Measurements from ENCODE around the gene MGST2. TPM values are rescaled to one million over a fixed set of nuclear protein-coding genes. Genes with fewer than 3 reads are reported as not detected.

Gene MGST2
- total RNA-seq, 3 donors from 2014 or later, result 1.5 to 2.2 (median 1.8) TPM

- no peaks in the 10 kb centered on the region for H3K4me1 Mint-ChIP-seq (ENCODE audit: low read depth)
- H3K36me3 Mint-ChIP-seq (ENCODE audit: insufficient read depth), result peaks cover 5% of the 10 kb centered on the region
- no peak for ATAC-seq
Observed at GRCh38 chr4:139719381-139720101, 53.9 kb downstream of the MGST2 start.

DNA sequence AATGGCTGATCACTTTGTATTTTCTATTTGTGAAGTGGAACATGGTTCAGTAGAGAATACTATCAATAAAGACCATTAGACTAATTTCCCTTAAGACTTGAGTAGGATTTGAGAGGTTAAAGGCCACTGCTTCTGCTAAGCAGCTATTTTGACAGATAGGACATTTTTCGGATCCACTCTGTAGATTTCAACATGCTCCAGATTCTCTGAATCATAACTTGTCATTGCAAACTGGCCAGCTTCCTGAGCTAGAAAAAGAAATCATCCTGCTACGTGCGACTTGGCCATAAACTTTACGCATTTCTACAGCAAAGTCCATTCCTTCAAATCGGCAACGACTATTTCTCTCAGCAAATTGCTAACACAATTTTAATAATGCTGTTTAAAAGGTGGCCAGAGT is 55.2 kb downstream of the MGST2 start:
- Mint-ChIP-seq H3K36me3 (ENCODE audit: insufficient read depth) (peaks cover 5% of the 10 kb centered on the region), H3K9me3 (no peaks in the 10 kb centered on the region), H3K4me1 (ENCODE audit: low read depth) (no peaks in the 10 kb centered on the region), H3K4me3 (no peak overlapping the region), H3K27me3 (ENCODE audit: low read depth) (peaks cover 1% of the 10 kb centered on the region)
- DNase-seq (no peak), ATAC-seq (no peak)

More at GRCh38 chr4:139719381-139720101, 53.9 kb downstream of the MGST2 start:
- Mint-ChIP-seq H3K27me3 (ENCODE audit: low read depth) (peaks cover 1% of the 10 kb centered on the region), H3K9me3 (no peaks in the 10 kb centered on the region), H3K4me3 (no peak overlapping the region)
- no peak for DNase-seq

- Mint-ChIP-seq H3K4me1 (ENCODE audit: low read depth) (no peaks in the 10 kb centered on the region), H3K27me3 (ENCODE audit: low read depth) (peaks cover 1% of the 10 kb centered on the region), H3K4me3 (no peak overlapping the region), H3K36me3 (ENCODE audit: insufficient read depth) (peaks cover 5% of the 10 kb centered on the region), H3K9me3 (no peaks in the 10 kb centered on the region)
- DNase-seq (no peak), ATAC-seq (no peak)
Observed at GRCh38 chr4:139721789-139722188, 56.2 kb downstream of the MGST2 start.

DNA sequence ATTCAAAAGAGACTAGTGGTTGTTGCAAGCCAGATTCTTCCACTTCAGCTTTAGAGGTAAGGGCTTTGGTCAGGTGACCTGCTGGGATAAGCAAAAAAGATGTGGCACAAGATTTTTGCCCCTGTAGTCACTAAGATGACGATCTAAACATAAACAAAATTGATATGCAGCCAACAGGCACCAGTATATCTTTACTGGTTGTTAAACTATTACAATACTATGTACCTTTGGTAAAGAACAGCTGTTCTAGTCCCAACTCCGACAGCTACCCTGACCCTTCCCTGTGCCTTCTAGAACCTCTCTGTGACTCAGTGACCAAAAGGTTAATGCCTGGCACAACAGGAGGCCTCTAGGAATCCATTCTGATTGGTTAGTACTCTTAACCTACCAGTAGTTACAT is 59.6 kb downstream of the MGST2 start:
- Mint-ChIP-seq H3K27me3 (ENCODE audit: low read depth) (no peaks in the 10 kb centered on the region), H3K36me3 (ENCODE audit: insufficient read depth) (no peaks in the 10 kb centered on the region), H3K9me3 (no peaks in the 10 kb centered on the region), H3K4me1 (ENCODE audit: low read depth) (no peaks in the 10 kb centered on the region), H3K4me3 (no peak overlapping the region)
- no peak for ATAC-seq
- no peak for DNase-seq

- no peak for ATAC-seq
- no peaks in the 10 kb centered on the region for H3K9me3 Mint-ChIP-seq
- no peaks in the 10 kb centered on the region for H3K4me1 Mint-ChIP-seq (ENCODE audit: low read depth)
- no peak overlapping the region for H3K4me3 Mint-ChIP-seq
- H3K27me3 Mint-ChIP-seq (ENCODE audit: low read depth), result no peaks in the 10 kb centered on the region
- DNase-seq, result no peak
- H3K36me3 Mint-ChIP-seq (ENCODE audit: insufficient read depth), result no peaks in the 10 kb centered on the region
Observed at GRCh38 chr4:139726615-139727014, 61.0 kb downstream of the MGST2 start.

- Mint-ChIP-seq H3K4me3 (no peak overlapping the region), H3K9me3 (no peaks in the 10 kb centered on the region), H3K4me1 (ENCODE audit: low read depth) (no peaks in the 10 kb centered on the region), H3K27me3 (ENCODE audit: low read depth) (peaks cover 2% of the 10 kb centered on the region), H3K36me3 (ENCODE audit: insufficient read depth) (no peaks in the 10 kb centered on the region)
- ATAC-seq (no peak), DNase-seq (no peak)
Observed at GRCh38 chr4:139728146-139728545, 62.5 kb downstream of the MGST2 start.

DNA sequence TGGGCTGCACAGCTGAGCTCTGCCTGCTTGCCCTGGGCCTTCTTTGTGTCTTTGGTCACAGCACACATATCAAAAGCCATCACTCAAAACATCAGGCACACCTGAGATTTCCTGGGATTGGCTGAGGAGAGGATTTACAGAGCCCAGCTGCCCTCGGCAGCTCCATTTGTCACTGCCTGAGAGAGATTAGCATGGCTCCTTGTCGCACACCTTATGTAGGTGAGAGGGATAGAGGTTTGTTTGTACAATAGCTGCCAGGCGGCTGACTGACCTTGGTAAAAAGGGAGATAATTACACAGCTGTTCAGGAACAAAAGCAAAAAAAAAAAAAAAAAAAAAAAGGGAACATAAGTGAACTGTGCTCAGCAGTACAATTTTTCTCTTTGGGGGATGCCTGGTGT is 63.2 kb downstream of the MGST2 start:
- ATAC-seq, result no peak
- no peaks in the 10 kb centered on the region for H3K4me1 Mint-ChIP-seq (ENCODE audit: low read depth)
- no peak for DNase-seq
- H3K4me3 Mint-ChIP-seq, result no peak overlapping the region
- H3K27me3 Mint-ChIP-seq (ENCODE audit: low read depth), result peaks cover 4% of the 10 kb centered on the region
- no peaks in the 10 kb centered on the region for H3K36me3 Mint-ChIP-seq (ENCODE audit: insufficient read depth)
- no peaks in the 10 kb centered on the region for H3K9me3 Mint-ChIP-seq

- no peak for ATAC-seq
- Mint-ChIP-seq H3K4me3 (no peak overlapping the region), H3K9me3 (no peaks in the 10 kb centered on the region), H3K4me1 (ENCODE audit: low read depth) (peaks cover 9% of the 10 kb centered on the region), H3K27me3 (ENCODE audit: low read depth) (peaks cover 32% of the 10 kb centered on the region), H3K36me3 (ENCODE audit: insufficient read depth) (no peaks in the 10 kb centered on the region)
- no peak for DNase-seq
Observed at GRCh38 chr4:139732991-139733570, 67.5 kb downstream of the MGST2 start.

- DNase-seq (no peak), ATAC-seq (no peak)
- peak overlapping the region; percentile 66 for H3K4me3 Mint-ChIP-seq
- peaks cover 9% of the 10 kb centered on the region for H3K4me1 Mint-ChIP-seq (ENCODE audit: low read depth)
- H3K9me3 Mint-ChIP-seq, result no peaks in the 10 kb centered on the region
- no peaks in the 10 kb centered on the region for H3K36me3 Mint-ChIP-seq (ENCODE audit: insufficient read depth)
- H3K27me3 Mint-ChIP-seq (ENCODE audit: low read depth), result peaks cover 35% of the 10 kb centered on the region
Observed at GRCh38 chr4:139734201-139734874, 68.7 kb downstream of the MGST2 start.

DNA sequence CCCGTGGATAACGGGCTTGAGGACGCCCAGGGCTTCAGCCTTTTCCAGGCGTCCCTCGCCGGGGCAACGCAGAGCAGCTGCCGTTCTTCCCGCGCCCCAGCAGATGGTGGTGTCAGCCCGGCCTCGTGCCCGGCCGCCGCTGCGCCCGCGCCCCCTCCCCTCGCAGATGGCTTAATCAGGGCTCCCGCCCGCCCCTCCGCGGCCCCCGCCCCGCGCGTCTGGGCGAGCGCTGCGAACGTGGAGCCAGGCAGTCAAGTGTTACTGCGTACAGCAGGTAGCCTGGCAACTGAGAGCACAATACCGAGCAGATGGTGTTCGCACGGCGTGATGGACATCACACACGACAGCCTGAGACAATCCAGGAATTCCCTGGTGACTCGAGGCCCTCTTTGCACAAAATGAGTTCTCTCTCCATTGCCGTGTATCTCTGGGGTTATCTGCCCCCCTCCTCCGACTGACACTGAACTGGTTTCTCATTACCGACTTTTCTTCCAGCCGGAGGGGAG is 69.3 kb downstream of the MGST2 start:
- Mint-ChIP-seq H3K4me1 (ENCODE audit: low read depth) (peaks cover 9% of the 10 kb centered on the region), H3K9me3 (no peaks in the 10 kb centered on the region), H3K36me3 (ENCODE audit: insufficient read depth) (no peaks in the 10 kb centered on the region), H3K4me3 (peak overlapping the region; percentile 66), H3K27me3 (ENCODE audit: low read depth) (peaks cover 35% of the 10 kb centered on the region)
- ATAC-seq (peak; percentile 83 to 88), DNase-seq (peak; percentile 54)

- no peaks in the 10 kb centered on the region for H3K9me3 Mint-ChIP-seq
- H3K4me3 Mint-ChIP-seq, result peak overlapping the region; percentile 66
- H3K36me3 Mint-ChIP-seq (ENCODE audit: insufficient read depth), result no peaks in the 10 kb centered on the region
- DNase-seq (no peak), ATAC-seq (peak; percentile 32 to 35)
- peaks cover 35% of the 10 kb centered on the region for H3K27me3 Mint-ChIP-seq (ENCODE audit: low read depth)
- H3K4me1 Mint-ChIP-seq (ENCODE audit: low read depth), result peaks cover 9% of the 10 kb centered on the region
Observed at GRCh38 chr4:139735381-139736273, 70.0 kb downstream of the MGST2 start.

DNA sequence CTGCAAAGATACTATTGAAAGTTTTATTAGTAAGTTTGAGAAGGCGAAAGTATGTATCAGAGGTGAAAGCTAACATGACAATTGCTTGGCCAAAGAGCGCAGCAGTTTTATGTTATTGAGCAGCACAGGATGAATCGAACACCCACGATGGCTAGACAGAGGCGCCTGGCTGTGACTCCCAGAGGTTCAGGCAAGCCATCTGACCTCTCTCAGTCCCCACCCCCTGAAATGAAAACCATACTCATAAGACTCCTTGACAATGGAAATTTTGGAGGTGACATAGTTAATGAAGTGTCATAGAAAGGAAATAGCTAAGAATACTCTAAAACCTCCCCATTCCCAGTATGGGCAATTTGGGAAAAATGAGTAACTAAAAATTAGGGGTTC is 70.6 kb downstream of the MGST2 start:
- ATAC-seq (no peak), DNase-seq (no peak)
- Mint-ChIP-seq H3K9me3 (no peaks in the 10 kb centered on the region), H3K4me3 (no peak overlapping the region), H3K27me3 (ENCODE audit: low read depth) (peaks cover 35% of the 10 kb centered on the region), H3K36me3 (ENCODE audit: insufficient read depth) (no peaks in the 10 kb centered on the region), H3K4me1 (ENCODE audit: low read depth) (peaks cover 9% of the 10 kb centered on the region)

- H3K4me1 Mint-ChIP-seq (ENCODE audit: low read depth), result peaks cover 9% of the 10 kb centered on the region
- DNase-seq (no peak), ATAC-seq (no peak)
- H3K4me3 Mint-ChIP-seq, result no peak overlapping the region
- no peaks in the 10 kb centered on the region for H3K9me3 Mint-ChIP-seq
- peaks cover 35% of the 10 kb centered on the region for H3K27me3 Mint-ChIP-seq (ENCODE audit: low read depth)
- no peaks in the 10 kb centered on the region for H3K36me3 Mint-ChIP-seq (ENCODE audit: insufficient read depth)
Observed at GRCh38 chr4:139736661-139737060, 71.0 kb downstream of the MGST2 start.

All from activated T-cell treated with anti-CD3 and anti-CD28 coated beads, Interleukin-2, amount 50 U/mL, for 4 hours (primary cell).